Common myeloid progenitor, CD34-positive (primary cell): Measurements from ENCODE around the gene SIRPB2. TPM values are rescaled to one million over a fixed set of nuclear protein-coding genes. Genes with fewer than 3 reads are reported as not detected.

Experiments used
- CTCF ChIA-PET: fragments of 350-600 bp; sonication (Branson Sonifier 250); formaldehyde crosslinking; loops from one replicate; lab custom pipeline; 2021; ENCODE audit warnings: antibody characterized with exemption; lab: Charles Lee
- POLR2A ChIA-PET: fragments of 350-600 bp; sonication (Branson Sonifier 250); formaldehyde crosslinking; loops from one replicate; lab custom pipeline; 2021; ENCODE audit warnings: antibody characterized with exemption; lab: Charles Lee
- DNase-seq, 3 donors: peaks; one replicate each; pipeline versions ENCODE4 v3.0.0 to v3.0.0-alpha.2; 2013
- H3K27ac ChIP-seq, 2 experiments: 1 replicate in 1 of 2; 2 replicates in 1 of 2; pipeline ENCODE4 v1.7.0; 2013; ENCODE audit warnings: inconsistent platforms in 2 of 2, low read length in 2 of 2, mild to moderate bottlenecking in 2 of 2, low read depth in 1 of 2, moderate library complexity in 1 of 2; ENCODE audit not compliant: severe bottlenecking in 2 of 2, insufficient read depth in 1 of 2, poor library complexity in 1 of 2
- H3K27me3 ChIP-seq, 5 experiments: replicated peaks in 2 of 5; 1 replicate in 3 of 5; 2 replicates in 2 of 5; pipeline versions ENCODE4 v1.6.1 to v1.7.0; 2013; ENCODE audit warnings: low read length in 4 of 5, mild to moderate bottlenecking in 2 of 5, moderate library complexity in 2 of 5, inconsistent platforms in 1 of 5; ENCODE audit not compliant: insufficient read depth in 5 of 5, control insufficient read depth in 4 of 5
- H3K36me3 ChIP-seq, 4 experiments: 1 replicate in 2 of 4; 2 replicates in 2 of 4; pipeline versions ENCODE4 v1.6.1 to v1.7.0; 2013; ENCODE audit warnings: low read length in 3 of 4, control low read depth in 1 of 4, mild to moderate bottlenecking in 1 of 4; ENCODE audit not compliant: control insufficient read depth in 4 of 4, insufficient read depth in 4 of 4
- H3K4me1 ChIP-seq, 4 experiments: 1 replicate in 3 of 4; 2 replicates in 1 of 4; pipeline versions ENCODE4 v1.6.1 to v1.7.1; 2013; ENCODE audit warnings: low read length in 3 of 4, mild to moderate bottlenecking in 3 of 4, control low read depth in 1 of 4, inconsistent platforms in 1 of 4, moderate library complexity in 1 of 4; ENCODE audit not compliant: control insufficient read depth in 4 of 4, insufficient read depth in 4 of 4; ENCODE audit errors: control extremely low read depth in 1 of 4
- H3K4me3 ChIP-seq, 7 experiments: 1 replicate in 4 of 7; 2 replicates in 3 of 7; pipeline versions ENCODE4 v1.5.1 to v1.7.0; 2013; ENCODE audit warnings: mild to moderate bottlenecking in 7 of 7, low read length in 6 of 7, moderate library complexity in 6 of 7, inconsistent platforms in 2 of 7, low read depth in 2 of 7, control low read depth in 1 of 7; ENCODE audit not compliant: insufficient read depth in 4 of 7, control insufficient read depth in 1 of 7; ENCODE audit errors: extremely low read depth in 1 of 7
- H3K9me3 ChIP-seq, 5 experiments: 1 replicate in 4 of 5; 2 replicates in 1 of 5; pipeline versions ENCODE4 v1.6.1 to v1.7.1; 2013; ENCODE audit warnings: low read length in 4 of 5, mild to moderate bottlenecking in 2 of 5, inconsistent platforms in 1 of 5, low read depth in 1 of 5, moderate library complexity in 1 of 5; ENCODE audit not compliant: control insufficient read depth in 4 of 5, insufficient read depth in 2 of 5; ENCODE audit errors: control extremely low read depth in 1 of 5
- WGBS: methylation state at CpG from one replicate; pipeline ENCODE4 v1.1.5; 2013; ENCODE audit not compliant: insufficient coverage; 5-methylcytosine and 5-hydroxymethylcytosine counted together
- polyA plus RNA-seq: library from polyadenylated mRNA; unstranded; fragments of 120-200 nt; gene quantifications from one replicate; pipeline ENCODE4 v1.2.1, GENCODE V29; 2013

The SIRPB2 gene
- 2.0 TPM for polyA plus RNA-seq

GRCh38 chr20:1491281-1491840, at the start of gene SIRPB2:
Gene SIRPB2, minus strand, starts transcription at chr20:1491420. Its CDS starts 61 bp downstream, at chr20:1491359.
- Histone ChIP-seq H3K27ac (no peak within 1 kb of the TSS), H3K4me3 (peak within 1 kb of the TSS in 5 of 7 experiments; percentile 3 to 65 (median 49)), H3K27me3 (no peaks in the 10 kb centered on the region), H3K4me1 (peaks cover 20 to 60% (median 41%) of the 10 kb centered on the region in 4 experiments), H3K36me3 (no peaks in the 10 kb centered on the region), H3K9me3 (no peaks in the 10 kb centered on the region)
- ChIA-PET POLR2A (interaction anchor here (1.0 kb wide), 1 partner anchor 24 kb away, joined by 5 read pairs; no protein-coding TSS in a partner anchor), CTCF (interaction anchor here (1.9 to 7.9 kb wide), 2 partner anchors 15 to 25 kb away, joined by 5 to 99 read pairs; partner anchors contain the start of gene NSFL1C)
- peak; percentile 45 to 92 (median 86) for DNase-seq
- WGBS: 0% methylated on average over 5 of the region's 11 CpGs

GRCh38 chr20:1539816-1540419, 48.7 kb upstream of the SIRPB2 start:
- no peak overlapping the region for H3K27ac ChIP-seq
- no peak overlapping the region for H3K4me3 ChIP-seq
- H3K36me3 ChIP-seq: no peaks in the 10 kb centered on the region
- no peaks in the 10 kb centered on the region for H3K27me3 ChIP-seq
- 100% methylated on average over 1 of the region's 1 CpG for WGBS
- POLR2A ChIA-PET: no interaction called here
- CTCF ChIA-PET: interaction anchor here (0.8 kb wide), 1 partner anchor 33 kb away, joined by 3 read pairs; no protein-coding TSS in a partner anchor
- peaks cover 5 to 30% (median 20%) of the 10 kb centered on the region in 4 experiments for H3K4me1 ChIP-seq
- DNase-seq: no peak
- H3K9me3 ChIP-seq: no peaks in the 10 kb centered on the region

GRCh38 chr20:1538655-1539054, 47.4 kb upstream of the SIRPB2 start:
- Histone ChIP-seq H3K27ac (no peak overlapping the region), H3K4me1 (peaks cover 5 to 30% (median 20%) of the 10 kb centered on the region in 4 experiments), H3K36me3 (no peaks in the 10 kb centered on the region), H3K27me3 (no peaks in the 10 kb centered on the region), H3K4me3 (no peak overlapping the region), H3K9me3 (no peaks in the 10 kb centered on the region)
- DNase-seq: peak in 1 of 3 donors; percentile 11
- POLR2A ChIA-PET: interaction anchor here (0.6 kb wide), 1 partner anchor 1052 kb away, joined by 3 read pairs; no protein-coding TSS in a partner anchor
- CTCF ChIA-PET: interaction anchor here (1.9 kb wide), 1 partner anchor 10 kb away, joined by 7 read pairs; no protein-coding TSS in a partner anchor

- POLR2A ChIA-PET: no interaction called here
- DNase-seq: peak; percentile 89 to 94 (median 92)
- Histone ChIP-seq H3K4me1 (peaks cover 5 to 30% (median 20%) of the 10 kb centered on the region in 4 experiments), H3K4me3 (peak overlapping the region in 6 of 7 experiments; percentile 7 to 60 (median 28)), H3K27ac (peak overlapping the region in 1 of 2 experiments; percentile 62), H3K36me3 (no peaks in the 10 kb centered on the region), H3K27me3 (no peaks in the 10 kb centered on the region), H3K9me3 (no peaks in the 10 kb centered on the region)
- CTCF ChIA-PET: interaction anchor here (0.7 to 1.9 kb wide), 3 partner anchors 9 to 71 kb away, joined by 3 to 7 read pairs (median 3); no protein-coding TSS in a partner anchor
- WGBS: 0% methylated on average over 2 of the region's 4 CpGs
These were observed 46.5 kb upstream of the SIRPB2 start for GRCh38 chr20:1537731-1538058.

GRCh38 chr20:1536893-1537730, 45.9 kb upstream of the SIRPB2 start:
- peak overlapping the region in 1 of 2 experiments; percentile 62 for H3K27ac ChIP-seq
- no peaks in the 10 kb centered on the region for H3K27me3 ChIP-seq
- WGBS: 82% methylated on average over 10 of the region's 11 CpGs
- ChIA-PET CTCF (interaction anchor here (0.7 to 1.9 kb wide), 3 partner anchors 8 to 70 kb away, joined by 3 to 7 read pairs (median 3); no protein-coding TSS in a partner anchor), POLR2A (no interaction called here)
- H3K9me3 ChIP-seq: no peaks in the 10 kb centered on the region
- peak overlapping the region in 5 of 7 experiments; percentile 6 to 60 (median 28) for H3K4me3 ChIP-seq
- no peaks in the 10 kb centered on the region for H3K36me3 ChIP-seq
- peak in 2 of 3 donors; percentile 44 to 58 for DNase-seq
- H3K4me1 ChIP-seq: peaks cover 5 to 30% (median 20%) of the 10 kb centered on the region in 4 experiments

GRCh38 chr20:1535420-1536175, 44.4 kb upstream of the SIRPB2 start:
- H3K4me1 ChIP-seq: peaks cover 5 to 30% (median 20%) of the 10 kb centered on the region in 4 experiments
- DNase-seq: peak in 1 of 3 donors; percentile 12
- H3K27me3 ChIP-seq: no peaks in the 10 kb centered on the region
- ChIA-PET CTCF (no interaction called here), POLR2A (no interaction called here)
- 90% methylated on average over 1 of the region's 5 CpGs for WGBS
- no peak overlapping the region for H3K4me3 ChIP-seq
- no peaks in the 10 kb centered on the region for H3K36me3 ChIP-seq
- H3K27ac ChIP-seq: no peak overlapping the region
- no peaks in the 10 kb centered on the region for H3K9me3 ChIP-seq
